Neural progenitor cell (in vitro differentiated cells): Measurements from ENCODE around the gene HSPA1A.

Experiments used
- EZH2 ChIP-seq: fragments of 200-600 bp; sonication (generic); IDR thresholded peaks from 2 replicates; pipeline ENCODE4 v1.6.1; 2017; ENCODE audit warnings: antibody characterized with exemption, mild to moderate bottlenecking, moderate library complexity
- EZH2phosphoT487 ChIP-seq: fragments of 200-600 bp; sonication (generic); IDR thresholded peaks from 2 replicates; pipeline ENCODE4 v1.6.1; 2017; ENCODE audit warnings: antibody characterized with exemption
- TF ChIP-seq, protein P1 (sequence below): fragments of 200-600 bp; sonication (generic); IDR thresholded peaks from 2 replicates; pipeline ENCODE4 v1.5.1; 2017; ENCODE audit warnings: antibody characterized with exemption, mild to moderate bottlenecking

DNA sequence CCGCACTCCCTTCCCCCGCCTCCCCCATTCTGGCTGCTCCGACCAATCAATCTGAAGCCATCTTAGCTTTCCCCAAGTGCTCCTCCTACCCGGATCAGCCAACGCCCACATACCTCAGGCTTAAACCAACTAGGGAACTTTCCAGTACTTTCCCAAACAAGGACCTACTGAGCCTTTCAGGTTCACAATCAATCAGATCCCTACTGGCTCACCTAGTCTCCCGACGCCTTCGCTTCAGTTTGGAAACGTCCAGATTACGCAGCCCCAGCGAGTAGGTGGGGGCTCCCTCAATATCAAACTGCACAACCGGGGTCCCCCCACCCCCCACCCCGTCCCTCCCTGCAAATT lies 692 bp upstream of the HSPA1A start:
- TF ChIP-seq EZH2, result no peak
- TF ChIP-seq, protein P1, sequence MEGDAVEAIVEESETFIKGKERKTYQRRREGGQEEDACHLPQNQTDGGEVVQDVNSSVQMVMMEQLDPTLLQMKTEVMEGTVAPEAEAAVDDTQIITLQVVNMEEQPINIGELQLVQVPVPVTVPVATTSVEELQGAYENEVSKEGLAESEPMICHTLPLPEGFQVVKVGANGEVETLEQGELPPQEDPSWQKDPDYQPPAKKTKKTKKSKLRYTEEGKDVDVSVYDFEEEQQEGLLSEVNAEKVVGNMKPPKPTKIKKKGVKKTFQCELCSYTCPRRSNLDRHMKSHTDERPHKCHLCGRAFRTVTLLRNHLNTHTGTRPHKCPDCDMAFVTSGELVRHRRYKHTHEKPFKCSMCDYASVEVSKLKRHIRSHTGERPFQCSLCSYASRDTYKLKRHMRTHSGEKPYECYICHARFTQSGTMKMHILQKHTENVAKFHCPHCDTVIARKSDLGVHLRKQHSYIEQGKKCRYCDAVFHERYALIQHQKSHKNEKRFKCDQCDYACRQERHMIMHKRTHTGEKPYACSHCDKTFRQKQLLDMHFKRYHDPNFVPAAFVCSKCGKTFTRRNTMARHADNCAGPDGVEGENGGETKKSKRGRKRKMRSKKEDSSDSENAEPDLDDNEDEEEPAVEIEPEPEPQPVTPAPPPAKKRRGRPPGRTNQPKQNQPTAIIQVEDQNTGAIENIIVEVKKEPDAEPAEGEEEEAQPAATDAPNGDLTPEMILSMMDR, result no peak
- TF ChIP-seq EZH2phosphoT487, result no peak
